ENCODE measurements around the gene SART3. TPM values are rescaled to one million over a fixed set of nuclear protein-coding genes. Genes with fewer than 3 reads are reported as not detected.
"Not testable (repeated sequence)": the region's sequence is repeated elsewhere in the genome, so short reads cannot be mapped to it uniquely, and the experiment has no call there.

SART3 gene
- total RNA-seq, 3 donors from 2014 or later = 49.8 to 62.9 (median 60.2) TPM

- H3K9me3 ChIP-seq = no peaks in the 10 kb centered on the region
- TF ChIP-seq POLR2A (IDR thresholded peaks at IDR 0.05) (no peak), POLR2AphosphoS5 (IDR thresholded peaks at IDR 0.05) (no peak)
- TF ChIP-seq, protein P1, sequence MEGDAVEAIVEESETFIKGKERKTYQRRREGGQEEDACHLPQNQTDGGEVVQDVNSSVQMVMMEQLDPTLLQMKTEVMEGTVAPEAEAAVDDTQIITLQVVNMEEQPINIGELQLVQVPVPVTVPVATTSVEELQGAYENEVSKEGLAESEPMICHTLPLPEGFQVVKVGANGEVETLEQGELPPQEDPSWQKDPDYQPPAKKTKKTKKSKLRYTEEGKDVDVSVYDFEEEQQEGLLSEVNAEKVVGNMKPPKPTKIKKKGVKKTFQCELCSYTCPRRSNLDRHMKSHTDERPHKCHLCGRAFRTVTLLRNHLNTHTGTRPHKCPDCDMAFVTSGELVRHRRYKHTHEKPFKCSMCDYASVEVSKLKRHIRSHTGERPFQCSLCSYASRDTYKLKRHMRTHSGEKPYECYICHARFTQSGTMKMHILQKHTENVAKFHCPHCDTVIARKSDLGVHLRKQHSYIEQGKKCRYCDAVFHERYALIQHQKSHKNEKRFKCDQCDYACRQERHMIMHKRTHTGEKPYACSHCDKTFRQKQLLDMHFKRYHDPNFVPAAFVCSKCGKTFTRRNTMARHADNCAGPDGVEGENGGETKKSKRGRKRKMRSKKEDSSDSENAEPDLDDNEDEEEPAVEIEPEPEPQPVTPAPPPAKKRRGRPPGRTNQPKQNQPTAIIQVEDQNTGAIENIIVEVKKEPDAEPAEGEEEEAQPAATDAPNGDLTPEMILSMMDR (IDR thresholded peaks at IDR 0.05) = no peak
- no peaks in the 10 kb centered on the region for H3K36me3 ChIP-seq
- no peak overlapping the region for H3K4me3 ChIP-seq
- H3K27ac ChIP-seq = peak overlapping the region in 1 of 2 donors; percentile 12
- H3K27me3 ChIP-seq = no peaks in the 10 kb centered on the region
- no peaks in the 10 kb centered on the region for H3K4me1 ChIP-seq
- no peak for DNase-seq (ENCODE audit: low spot score in 2 of 2)
- intact Hi-C loops (cut with DNase I; ENCODE audit: low total_unique reads) = no loop called here
Measured at GRCh38 chr12:108591267-108591980, 30.5 kb upstream of the SART3 start.

DNA sequence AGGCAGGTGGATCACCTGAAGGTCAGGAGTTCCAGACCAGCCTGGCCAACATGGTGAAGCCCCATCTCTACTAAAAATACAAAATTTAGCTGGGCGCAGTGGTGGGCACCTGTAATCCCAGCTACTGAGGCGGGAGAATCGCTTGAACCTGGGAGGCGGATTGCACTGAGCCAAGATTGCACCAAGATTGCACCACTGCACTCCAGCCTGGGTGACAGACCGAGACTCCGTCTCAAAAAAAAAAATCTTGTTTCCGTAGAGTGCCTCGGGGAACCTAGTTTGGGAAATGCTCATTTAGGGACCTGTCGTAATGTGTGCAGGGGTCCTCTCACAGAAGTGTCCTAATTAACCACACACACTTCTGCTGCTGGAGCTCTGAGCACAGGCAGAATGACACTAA lies 29.5 kb upstream of the SART3 start:
- DNase-seq (ENCODE audit: low spot score in 2 of 2); H3K4me3 ChIP-seq; H3K36me3 ChIP-seq; H3K9me3 ChIP-seq; intact Hi-C loops (cut with DNase I; ENCODE audit: low total_unique reads); H3K27me3 ChIP-seq; H3K27ac ChIP-seq; H3K4me1 ChIP-seq: not testable (repeated sequence)

- no peak for DNase-seq (ENCODE audit: low spot score in 2 of 2)
- intact Hi-C loops (cut with DNase I; ENCODE audit: low total_unique reads) = no loop called here
- H3K9me3 ChIP-seq = no peaks in the 10 kb centered on the region
- no peak for TF ChIP-seq POLR2A (IDR thresholded peaks at IDR 0.05)
- TF ChIP-seq, protein P1 (IDR thresholded peaks at IDR 0.05) = no peak
- TF ChIP-seq POLR2AphosphoS5 (IDR thresholded peaks at IDR 0.05) = no peak
- no peaks in the 10 kb centered on the region for H3K4me1 ChIP-seq
- H3K27ac ChIP-seq = peak overlapping the region in 1 of 2 donors; percentile 25
- H3K4me3 ChIP-seq = no peak overlapping the region
- no peaks in the 10 kb centered on the region for H3K27me3 ChIP-seq
- no peaks in the 10 kb centered on the region for H3K36me3 ChIP-seq
Measured at GRCh38 chr12:108589840-108590229, 28.9 kb upstream of the SART3 start.

DNA sequence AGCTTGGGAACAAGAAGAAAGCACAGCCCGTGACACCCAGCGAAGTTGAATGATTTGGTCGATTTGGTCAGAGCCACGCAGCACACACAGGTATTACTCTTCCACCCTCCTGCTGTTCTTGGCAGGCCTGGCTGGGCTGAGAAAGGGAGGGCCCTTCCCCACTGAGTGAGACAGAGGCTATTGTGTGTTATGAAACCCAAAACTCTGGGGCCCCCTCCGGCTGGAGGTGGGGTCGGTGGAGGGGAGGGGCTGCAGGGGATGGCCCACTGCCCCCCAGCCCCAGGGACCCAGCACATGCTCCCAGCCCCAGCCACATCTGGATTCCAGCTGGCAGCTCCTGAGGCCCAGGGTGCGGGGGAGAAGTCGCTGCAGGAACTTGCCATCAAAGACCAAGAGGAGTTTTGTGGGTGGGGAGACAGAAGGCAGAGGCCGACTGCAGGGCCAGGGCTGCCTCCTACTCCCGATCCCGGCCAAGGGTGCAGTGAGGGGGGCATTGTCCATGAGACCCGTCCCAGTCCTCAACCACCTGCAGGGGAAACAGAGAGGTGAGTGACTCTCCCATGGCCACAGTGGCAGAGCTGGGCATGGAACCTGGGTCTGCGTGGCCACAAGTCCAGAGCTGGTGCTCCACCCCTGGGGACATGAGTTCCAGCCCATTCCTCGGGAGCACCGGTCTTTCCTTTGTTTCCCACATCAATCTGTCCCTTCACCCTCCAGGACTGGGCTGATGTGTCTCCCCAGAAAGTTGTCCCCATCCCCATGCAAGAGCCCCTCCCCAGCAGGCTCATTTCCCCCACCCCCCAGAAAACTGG lies 28.3 kb upstream of the SART3 start:
- Histone ChIP-seq H3K27me3 (no peaks in the 10 kb centered on the region), H3K4me3 (peak overlapping the region in 1 of 3 donors; percentile 20), H3K4me1 (no peaks in the 10 kb centered on the region), H3K36me3 (no peaks in the 10 kb centered on the region), H3K27ac (peak overlapping the region; percentile 7 to 32), H3K9me3 (no peaks in the 10 kb centered on the region)
- TF ChIP-seq, protein P1 (IDR thresholded peaks at IDR 0.05) = no peak
- no peak for TF ChIP-seq POLR2A (IDR thresholded peaks at IDR 0.05)
- TF ChIP-seq POLR2AphosphoS5 (IDR thresholded peaks at IDR 0.05) = no peak
- DNase-seq (ENCODE audit: low spot score in 2 of 2) = no peak
- intact Hi-C loops (cut with DNase I; ENCODE audit: low total_unique reads) = no loop called here

DNA sequence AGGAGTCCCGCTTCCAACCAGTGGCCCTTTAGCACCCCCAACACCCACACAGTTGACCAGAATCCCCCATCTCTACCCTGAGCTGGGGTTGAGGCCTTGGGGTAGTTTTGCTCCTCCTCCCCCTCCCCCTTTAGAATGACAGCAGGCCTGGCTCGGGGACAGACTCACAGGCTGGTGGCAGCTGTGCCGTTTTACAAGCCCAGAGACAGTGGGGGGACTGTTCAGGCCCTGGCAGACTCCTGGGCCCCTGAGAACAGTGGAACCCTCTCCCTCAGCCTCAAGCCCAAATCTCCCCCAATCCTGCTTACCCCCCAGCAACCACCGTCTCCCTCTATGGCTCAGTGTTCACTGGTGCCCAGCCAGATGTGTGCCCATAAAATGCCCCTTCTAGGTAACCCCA lies 26.9 kb upstream of the SART3 start:
- no peak overlapping the region for H3K27ac ChIP-seq
- no peaks in the 10 kb centered on the region for H3K4me1 ChIP-seq
- H3K36me3 ChIP-seq = no peaks in the 10 kb centered on the region
- intact Hi-C loops (cut with DNase I; ENCODE audit: low total_unique reads) = no loop called here
- no peak overlapping the region for H3K4me3 ChIP-seq
- TF ChIP-seq, protein P1 (IDR thresholded peaks at IDR 0.05) = no peak
- TF ChIP-seq POLR2A (IDR thresholded peaks at IDR 0.05) = no peak
- no peaks in the 10 kb centered on the region for H3K27me3 ChIP-seq
- no peaks in the 10 kb centered on the region for H3K9me3 ChIP-seq
- no peak for DNase-seq (ENCODE audit: low spot score in 2 of 2)
